Ramos (cell line): Measurements from ENCODE around the gene KLHL2.
"Not testable (repeated sequence)": the region's sequence is repeated elsewhere in the genome, so short reads cannot be mapped to it uniquely, and the experiment has no call there.

ENCODE experiments used
- in situ Hi-C: fragments of 300-500 bp; cut with MboI; formaldehyde crosslinking; loops from one replicate; pipeline ENCODE4 v1.14.3; 2022; ENCODE audit warnings: low sequenced_read_pairs; ENCODE audit not compliant: unreplicated experiment

The KLHL2 gene

GRCh38 chr4:165325732-165326512, 118.6 kb downstream of the KLHL2 start:
- in situ Hi-C loops: no loop called here

GRCh38 chr4:165326831-165327210, 119.5 kb downstream of the KLHL2 start:
- in situ Hi-C loops: no loop called here

- in situ Hi-C loops: no loop called here
Measured at GRCh38 chr4:165327211-165328100, 120.1 kb downstream of the KLHL2 start, which contains the start of gene MSMO1. Gene MSMO1 (plus strand): TSS chr4:165327669. CDS start chr4:165333371, 5,702 bp downstream.

GRCh38 chr4:165328101-165328425, 120.7 kb downstream of the KLHL2 start:
- in situ Hi-C loops: no loop called here

GRCh38 chr4:165328708-165329107, 121.3 kb downstream of the KLHL2 start:
- in situ Hi-C loops: no loop called here

- in situ Hi-C loops: no loop called here
Measured at GRCh38 chr4:165330071-165330470, 122.7 kb downstream of the KLHL2 start.

GRCh38 chr4:165330666-165331065, 123.3 kb downstream of the KLHL2 start:
- in situ Hi-C loops: no loop called here

GRCh38 chr4:165331359-165331758, 124.0 kb downstream of the KLHL2 start:
- in situ Hi-C loops: no loop called here

- in situ Hi-C loops: no loop called here
Measured at GRCh38 chr4:165331823-165332222, 124.5 kb downstream of the KLHL2 start.

- in situ Hi-C loops: no loop called here
Measured at GRCh38 chr4:165332502-165332901, 125.1 kb downstream of the KLHL2 start.

- in situ Hi-C loops: no loop called here
Measured at GRCh38 chr4:165335163-165335703, 127.9 kb downstream of the KLHL2 start.

GRCh38 chr4:165336743-165337142, 129.4 kb downstream of the KLHL2 start:
- in situ Hi-C loops: no loop called here

- in situ Hi-C loops: not testable (repeated sequence)
Measured at GRCh38 chr4:165342340-165342739, 135.0 kb downstream of the KLHL2 start.

GRCh38 chr4:165343353-165344191, 136.2 kb downstream of the KLHL2 start:
- in situ Hi-C loops: no loop called here

GRCh38 chr4:165345666-165346417, 138.5 kb downstream of the KLHL2 start:
- in situ Hi-C loops: no loop called here

- in situ Hi-C loops: no loop called here
Measured at GRCh38 chr4:165347647-165348569, 140.5 kb downstream of the KLHL2 start.

GRCh38 chr4:165351359-165352130, 144.2 kb downstream of the KLHL2 start:
- in situ Hi-C loops: no loop called here

GRCh38 chr4:165355900-165356300, 148.5 kb downstream of the KLHL2 start:
- in situ Hi-C loops: no loop called here
